COLO829 (cell line): ENCODE data around the gene PTGES.
"Not testable (repeated sequence)": the region's sequence is repeated elsewhere in the genome, so short reads cannot be mapped to it uniquely, and the experiment has no call there.

Source experiments
- DNase-seq: peaks from one replicate; pipeline ENCODE4 v3.0.0; 2012; ENCODE audit warnings: low spot score

PTGES gene

DNA sequence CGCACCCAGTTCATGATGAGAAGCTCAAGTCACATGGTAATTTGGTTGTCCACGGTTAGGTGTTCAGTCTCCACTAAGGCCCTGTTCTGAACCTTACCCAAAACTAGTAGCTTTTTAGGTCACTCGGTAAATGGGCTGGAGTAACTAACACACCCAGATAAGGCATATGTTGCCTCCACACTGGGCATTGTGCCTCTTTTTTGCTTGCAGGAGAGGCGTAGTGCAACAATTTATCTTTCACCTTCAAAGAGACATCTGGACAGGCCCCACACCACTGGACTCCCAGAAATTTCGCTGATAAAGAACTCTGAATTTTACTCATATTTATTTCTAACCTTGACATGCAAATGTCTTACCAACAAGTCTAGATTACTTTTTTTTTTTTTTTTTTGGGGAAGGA lies 16.8 kb upstream of the PTGES start:
- DNase-seq: no peak

- no peak for DNase-seq
Observed at GRCh38 chr9:129768486-129768885, 15.6 kb upstream of the PTGES start.

- no peak for DNase-seq
Observed at GRCh38 chr9:129765764-129766317, 13.0 kb upstream of the PTGES start.

DNA sequence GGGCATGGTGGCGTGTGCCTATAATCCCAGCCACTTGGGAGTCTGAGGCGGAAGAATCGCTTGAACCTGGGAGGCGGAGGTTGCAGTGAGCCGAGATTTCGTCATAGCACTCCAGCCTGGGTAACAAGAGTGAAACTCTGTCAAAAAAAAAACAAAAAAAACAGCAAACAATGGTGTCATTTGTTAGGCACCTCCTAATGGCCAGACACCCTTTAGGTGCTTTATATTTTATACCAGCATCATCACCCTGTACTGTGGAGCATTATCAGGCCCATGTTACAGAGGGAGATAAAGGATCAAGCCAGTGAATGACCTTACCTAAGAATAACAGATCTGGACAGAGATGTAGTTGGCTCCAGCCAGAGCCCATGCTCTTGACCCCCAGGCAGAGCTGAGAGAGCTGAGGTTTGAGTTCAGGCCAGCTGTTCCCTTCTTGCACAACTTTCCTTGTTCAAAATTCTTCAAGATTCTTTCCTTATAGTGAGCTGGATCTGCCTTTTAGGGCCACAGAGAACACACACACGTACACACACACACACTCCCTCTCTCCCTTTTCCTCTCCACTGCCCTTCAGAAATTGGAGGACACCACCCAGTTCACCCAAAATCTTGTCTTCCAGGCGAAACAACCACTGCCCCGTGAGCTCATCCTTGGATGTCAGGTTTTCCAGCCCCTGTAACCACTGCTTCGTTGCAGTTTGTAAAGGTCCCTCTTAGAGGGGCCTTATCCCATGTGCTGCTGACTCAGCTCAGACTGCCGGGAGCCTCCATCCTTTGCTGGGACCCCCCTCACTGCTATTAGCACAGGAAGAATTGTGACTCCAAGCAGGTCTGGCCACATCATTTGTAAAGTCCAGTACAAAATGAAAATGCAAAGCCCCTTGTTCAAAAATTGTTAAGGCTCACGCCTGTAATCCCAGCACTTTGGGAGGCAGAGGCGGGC lies 10.4 kb upstream of the PTGES start:
- no peak for DNase-seq

- DNase-seq: not testable (repeated sequence)
Observed at GRCh38 chr9:129762370-129762984, 9.6 kb upstream of the PTGES start.

DNA sequence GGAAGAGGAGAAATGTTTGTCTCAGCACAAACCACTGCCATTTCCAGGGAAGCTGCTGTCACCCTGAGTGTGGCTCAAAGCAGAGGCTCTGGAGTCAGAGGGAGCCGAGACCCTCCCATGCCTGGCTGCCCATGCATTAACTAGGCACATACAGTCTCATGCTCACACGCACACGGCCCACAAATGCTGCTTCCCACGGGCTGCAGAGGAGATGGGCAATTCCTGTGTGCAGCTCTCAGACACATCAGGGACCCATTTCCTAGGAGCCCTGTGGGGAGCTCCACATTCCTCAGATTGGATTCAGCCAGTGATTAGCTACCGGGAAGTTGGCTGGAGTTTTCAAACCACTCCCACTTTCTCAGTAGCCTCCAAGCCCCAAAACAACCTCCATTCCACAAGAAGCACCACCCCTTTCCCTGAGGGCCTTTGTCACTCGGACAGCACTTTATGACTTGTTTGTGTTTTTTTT lies 9.1 kb upstream of the PTGES start:
- DNase-seq: no peak

DNA sequence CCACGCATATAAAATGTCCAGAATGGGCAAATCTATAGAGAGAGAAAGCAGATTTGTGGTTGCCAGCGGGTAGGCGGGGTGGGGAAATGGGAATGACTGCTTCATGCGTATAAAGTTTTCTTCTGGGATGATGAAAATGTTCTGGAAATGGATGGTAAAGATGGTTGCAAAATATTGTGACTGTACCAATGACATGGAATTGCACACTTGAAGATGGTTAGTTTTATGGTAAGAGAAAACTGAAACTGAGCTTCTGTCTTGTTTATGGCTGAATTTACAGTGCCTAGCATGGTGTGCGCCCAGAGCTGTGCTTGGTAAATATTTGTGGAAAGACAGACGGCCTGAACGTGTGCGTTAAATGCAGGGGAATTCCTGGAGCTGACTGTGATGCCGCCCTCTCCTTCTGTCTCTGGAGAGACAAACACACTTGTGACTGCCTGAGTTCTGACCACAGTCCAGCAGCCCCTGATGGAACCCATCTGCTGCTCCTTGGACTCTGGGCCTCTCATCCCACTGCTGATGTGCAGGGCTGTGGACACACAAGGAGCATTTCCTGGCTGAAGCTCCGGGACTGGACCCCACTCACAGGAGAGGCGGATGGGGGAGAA lies 8.6 kb upstream of the PTGES start:
- DNase-seq: no peak

DNA sequence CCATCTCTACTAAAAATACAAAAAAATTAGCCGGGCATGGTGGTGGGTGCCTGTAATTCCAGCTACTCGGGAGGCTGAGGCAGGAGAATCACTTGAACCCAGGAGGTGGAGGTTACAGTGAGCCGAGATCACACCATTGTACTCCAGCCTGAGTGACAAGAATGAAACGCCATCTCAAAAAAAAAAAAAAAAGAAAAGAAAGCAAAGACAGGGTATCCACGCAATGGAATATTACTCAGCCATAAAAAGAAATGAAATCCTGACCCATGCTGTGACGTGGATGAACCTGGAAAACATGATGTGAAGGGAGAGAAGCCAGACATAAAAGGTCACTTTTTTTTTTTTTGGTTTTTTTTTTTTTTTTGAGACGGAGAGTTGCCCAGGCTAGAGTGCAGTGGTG lies 7.9 kb upstream of the PTGES start:
- not testable (repeated sequence) for DNase-seq

GRCh38 chr9:129759804-129760502 lies 7.1 kb upstream of the PTGES start:
- no peak for DNase-seq

DNA sequence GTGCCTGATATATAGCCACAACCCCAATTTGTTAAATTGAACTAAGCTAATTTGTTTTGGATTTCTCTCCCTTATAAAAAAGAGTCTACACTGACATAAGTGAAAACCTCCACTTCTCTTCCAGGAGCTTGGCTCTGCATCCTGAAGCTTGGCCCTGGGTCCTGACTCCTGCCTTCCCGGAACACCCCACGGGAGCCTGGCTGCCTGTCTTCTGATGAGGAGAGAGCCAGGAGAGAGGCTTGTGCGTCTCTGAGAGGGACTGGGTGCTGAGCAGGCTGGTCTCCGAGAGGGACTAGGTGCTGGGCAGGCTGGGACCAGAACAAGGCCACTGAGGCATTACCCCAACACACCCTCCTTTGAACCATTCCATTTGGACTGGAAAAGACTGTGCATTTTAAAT lies 6.5 kb upstream of the PTGES start:
- DNase-seq: no peak

- no peak for DNase-seq
Observed at GRCh38 chr9:129757045-129757444, 4.2 kb upstream of the PTGES start.

GRCh38 chr9:129756191-129756590 lies 3.3 kb upstream of the PTGES start:
- no peak for DNase-seq

DNA sequence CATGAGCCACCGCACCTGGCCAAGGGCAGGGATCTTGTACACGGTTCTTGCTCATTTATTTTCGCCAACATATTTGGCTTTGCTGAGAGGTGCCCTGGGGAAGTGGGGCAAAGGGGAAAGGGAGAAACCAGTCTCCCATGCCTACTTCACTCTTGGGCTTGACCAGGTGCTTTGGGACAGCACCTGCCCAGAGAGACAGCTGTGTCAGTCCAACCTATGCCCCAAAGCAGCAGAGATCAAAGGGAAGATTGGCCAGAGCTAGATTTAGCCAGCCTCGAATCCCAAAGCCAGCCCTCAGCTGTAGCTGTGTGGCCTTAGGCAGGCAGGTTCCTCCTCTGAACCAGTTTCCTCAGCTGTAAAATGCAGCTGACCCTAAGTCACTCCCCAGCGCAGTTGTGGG lies 2.3 kb upstream of the PTGES start:
- DNase-seq: no peak

GRCh38 chr9:129751841-129752801 lies 721 bp downstream of the PTGES start:
- DNase-seq: no peak

DNA sequence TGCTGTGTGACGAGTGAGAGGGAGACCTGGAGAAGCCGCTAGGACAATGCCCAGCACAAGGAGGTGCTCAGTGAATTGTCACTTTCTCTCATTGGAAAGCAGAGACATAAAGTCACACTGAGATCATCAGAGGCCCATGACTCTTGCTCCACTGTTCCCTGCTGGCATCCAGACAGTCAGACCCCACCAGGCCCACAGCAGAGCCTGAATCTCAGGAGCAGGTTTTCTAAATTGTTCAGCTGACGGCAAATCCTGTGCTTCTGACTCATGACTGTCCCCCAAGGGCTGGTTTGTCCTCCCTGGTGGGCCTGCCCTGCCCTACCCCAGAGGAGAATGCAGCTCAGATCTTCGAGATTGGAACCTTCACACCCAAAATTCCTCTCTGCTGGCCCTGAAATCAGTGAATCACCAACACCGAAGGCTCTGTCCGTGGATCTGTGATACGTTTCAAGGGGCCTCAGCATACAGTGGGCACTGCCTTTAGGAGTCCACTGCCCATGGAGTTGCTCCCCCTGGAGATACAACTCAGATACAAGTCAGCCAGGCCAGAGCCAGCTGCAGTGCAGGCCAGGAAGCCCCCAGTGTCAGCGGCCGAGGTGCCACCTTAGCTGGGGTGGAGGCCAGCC lies 2.7 kb downstream of the PTGES start:
- no peak for DNase-seq

DNA sequence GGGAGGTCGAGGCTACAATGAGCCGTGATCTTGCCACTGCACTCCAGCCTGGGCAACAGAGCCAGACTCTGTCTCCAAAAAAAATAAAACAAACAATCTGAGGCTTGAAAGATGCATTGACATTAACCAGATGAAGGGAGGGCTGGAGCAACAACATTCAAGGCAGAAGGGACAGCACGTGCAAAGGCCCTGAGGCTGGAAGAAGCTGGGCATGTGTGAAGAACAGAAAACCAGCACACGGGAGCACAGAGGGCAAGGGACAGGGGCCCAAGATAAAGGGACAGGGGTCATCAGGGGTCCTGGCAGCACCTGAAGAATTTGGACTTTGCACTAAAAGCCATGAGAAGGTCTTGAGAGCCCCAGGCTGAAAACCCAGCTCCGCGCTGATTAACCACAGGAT lies 3.3 kb downstream of the PTGES start:
- DNase-seq: no peak

GRCh38 chr9:129749052-129749451 lies 3.8 kb downstream of the PTGES start:
- not testable (repeated sequence) for DNase-seq

GRCh38 chr9:129748249-129748648 lies 4.6 kb downstream of the PTGES start:
- DNase-seq: no peak

DNA sequence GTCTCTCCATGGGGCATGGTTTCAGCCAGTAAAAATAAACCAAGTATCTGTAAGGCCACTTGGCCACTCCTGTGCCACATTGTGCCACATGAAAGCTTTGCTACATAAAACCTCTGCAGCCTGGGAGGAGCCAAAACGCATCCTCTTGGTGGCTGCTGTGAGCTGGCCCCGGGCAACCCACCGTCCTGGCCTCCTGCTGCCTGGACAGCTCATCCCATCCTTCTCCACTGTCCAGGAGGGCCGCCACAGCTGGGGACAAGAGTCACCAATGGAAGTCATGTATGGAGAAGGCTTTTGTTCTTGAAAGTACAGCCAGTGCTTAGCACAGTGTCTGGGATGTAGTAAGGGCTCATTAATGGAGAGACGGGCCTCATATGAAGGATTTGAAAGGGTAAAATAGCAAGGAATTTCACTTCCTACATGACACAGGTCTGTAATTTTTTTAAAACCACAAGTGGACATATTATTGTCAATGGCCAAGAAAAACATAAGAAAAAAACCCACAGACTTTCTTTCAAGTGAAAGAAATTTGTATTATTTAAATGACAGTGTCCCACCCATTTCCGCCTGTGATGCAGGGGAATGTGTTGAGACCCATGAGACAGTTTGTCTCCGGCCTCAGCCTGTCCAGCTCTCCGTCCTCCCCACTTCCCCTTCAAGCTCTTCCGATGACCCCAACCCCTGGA lies 6.6 kb downstream of the PTGES start:
- no peak for DNase-seq

- DNase-seq: no peak
Observed at GRCh38 chr9:129745200-129745599, 7.6 kb downstream of the PTGES start.
